SH-SY5Y (cell line): Measurements from ENCODE around the gene TNXB.

Experiments
- GATA2 ChIP-seq: IDR thresholded peaks from 2 replicates; pipeline ENCODE4 v1.6.1; 2011; ENCODE audit warnings: mild to moderate bottlenecking, low read depth, low read length
- GATA3 ChIP-seq: IDR thresholded peaks from 2 replicates; pipeline ENCODE4 v1.6.1; 2011; ENCODE audit warnings: low read depth, mild to moderate bottlenecking, low read length, moderate library complexity

DNA sequence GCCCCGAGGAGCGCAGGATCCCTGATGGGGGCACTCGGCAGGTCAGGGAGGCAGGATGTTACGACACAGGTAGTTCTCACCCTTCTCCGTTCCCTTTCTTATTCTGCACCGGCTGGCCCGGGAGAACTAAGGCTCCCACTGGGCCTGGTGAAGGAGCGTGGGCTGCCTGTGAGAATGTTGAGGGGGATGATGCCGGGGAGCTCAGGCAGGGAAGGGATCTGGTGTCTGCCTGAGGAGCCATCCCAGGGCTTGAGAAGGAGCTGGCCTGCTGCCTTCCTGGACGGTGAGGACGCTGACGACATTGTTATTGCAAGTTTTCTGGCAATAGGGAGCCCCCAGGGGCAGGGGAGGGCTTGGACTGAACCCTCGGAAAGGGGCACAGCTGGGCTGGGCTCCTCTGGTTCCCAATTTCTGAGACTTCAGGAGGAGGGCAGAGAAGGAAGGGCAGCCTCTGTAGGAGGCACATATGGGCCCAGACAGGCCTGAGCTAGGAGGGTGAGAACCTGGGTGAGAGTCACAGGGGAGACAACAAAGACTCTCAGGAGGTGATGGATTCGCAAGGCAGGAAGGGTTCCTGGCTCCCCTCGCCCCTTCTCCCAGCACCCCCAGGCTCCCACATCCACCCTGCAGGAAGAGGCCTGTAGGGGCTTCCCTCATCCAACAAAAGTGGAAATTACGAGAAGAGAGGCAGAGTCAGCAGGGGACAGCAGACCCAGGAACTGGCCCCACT is 38.2 kb downstream of the TNXB start:
- no peak for TF ChIP-seq GATA3
- TF ChIP-seq GATA2, result no peak
